ENCODE results near the gene DRD5. TPM values are rescaled to one million over a fixed set of nuclear protein-coding genes. Genes with fewer than 3 reads are reported as not detected.

The DRD5 gene
- total and polyA plus RNA-seq, 2 experiments from 2014 or later, result not detected

GRCh38 chr4:9745782-9746181, 35.7 kb upstream of the DRD5 start:
- no peak overlapping the region for H3K4me2 ChIP-seq (ENCODE audit: unreplicated experiment)

GRCh38 chr4:9758641-9759317, 22.7 kb upstream of the DRD5 start:
- no peaks in the 10 kb centered on the region for H3K36me3 ChIP-seq (ENCODE audit: low read depth)
- no peak overlapping the region for H2AFZ ChIP-seq
- H3K9me3 ChIP-seq (ENCODE audit: low read depth), result no peaks in the 10 kb centered on the region
- H3K9ac ChIP-seq, result no peak overlapping the region
- H3K4me2 ChIP-seq (ENCODE audit: unreplicated experiment), result no peak overlapping the region
- H3K4me1 ChIP-seq (ENCODE audit: insufficient read depth), result no peaks in the 10 kb centered on the region
- no peaks in the 10 kb centered on the region for H3K9me2 ChIP-seq (ENCODE audit: insufficient read depth)
- WGBS, 2 experiments (ENCODE audit: low coverage in 1 of 2, low lambda C conversion rate in 2 of 2, missing lambda C conversion rate in 2 of 2), result 17 to 23% methylated on average over 21 to 32 of the region's 32 CpGs
- no peaks in the 10 kb centered on the region for H3K79me2 ChIP-seq (ENCODE audit: insufficient read depth)
- H3K4me3 ChIP-seq, result no peak overlapping the region
- no peak for TF ChIP-seq EZH2 (IDR thresholded peaks at IDR 0.05; ENCODE audit: insufficient read depth, poor library complexity, severe bottlenecking)
- TF ChIP-seq EZH2phosphoT487 (IDR thresholded peaks at IDR 0.05; ENCODE audit: insufficient read depth, low read depth), result no peak
- in situ Hi-C loops (cut with MboI), result no loop called here
- no peaks in the 10 kb centered on the region for H4K20me1 ChIP-seq (ENCODE audit: insufficient read depth)
- no peaks in the 10 kb centered on the region for H3F3A ChIP-seq (ENCODE audit: insufficient read depth)
- DNase-seq, result no peak
- H3K27ac ChIP-seq, result no peak overlapping the region
- no peaks in the 10 kb centered on the region for H3K27me3 ChIP-seq (replicated peaks; ENCODE audit: insufficient read depth)

More at GRCh38 chr4:9745782-9746181, 35.7 kb upstream of the DRD5 start:
- Histone ChIP-seq H3K9me3 (ENCODE audit: low read depth) (no peaks in the 10 kb centered on the region), H3K27ac (no peak overlapping the region), H2AFZ (no peak overlapping the region), H3K36me3 (ENCODE audit: low read depth) (no peaks in the 10 kb centered on the region), H3K9me2 (ENCODE audit: insufficient read depth) (no peaks in the 10 kb centered on the region), H3K4me3 (no peak overlapping the region), H3F3A (ENCODE audit: insufficient read depth) (no peaks in the 10 kb centered on the region), H3K4me1 (ENCODE audit: insufficient read depth) (no peaks in the 10 kb centered on the region), H3K79me2 (ENCODE audit: insufficient read depth) (no peaks in the 10 kb centered on the region), H4K20me1 (ENCODE audit: insufficient read depth) (no peaks in the 10 kb centered on the region), H3K27me3 (replicated peaks; ENCODE audit: insufficient read depth) (no peaks in the 10 kb centered on the region), H3K9ac (no peak overlapping the region)
- in situ Hi-C loops (cut with MboI), result no loop called here
- TF ChIP-seq EZH2phosphoT487 (IDR thresholded peaks at IDR 0.05; ENCODE audit: insufficient read depth, low read depth), result no peak
- no peak for TF ChIP-seq EZH2 (IDR thresholded peaks at IDR 0.05; ENCODE audit: insufficient read depth, poor library complexity, severe bottlenecking)
- WGBS, 2 experiments (ENCODE audit: low coverage in 1 of 2, low lambda C conversion rate in 2 of 2, missing lambda C conversion rate in 2 of 2), result 69 to 72% methylated on average over 13 of the region's 13 CpGs
- DNase-seq, result no peak

DNA sequence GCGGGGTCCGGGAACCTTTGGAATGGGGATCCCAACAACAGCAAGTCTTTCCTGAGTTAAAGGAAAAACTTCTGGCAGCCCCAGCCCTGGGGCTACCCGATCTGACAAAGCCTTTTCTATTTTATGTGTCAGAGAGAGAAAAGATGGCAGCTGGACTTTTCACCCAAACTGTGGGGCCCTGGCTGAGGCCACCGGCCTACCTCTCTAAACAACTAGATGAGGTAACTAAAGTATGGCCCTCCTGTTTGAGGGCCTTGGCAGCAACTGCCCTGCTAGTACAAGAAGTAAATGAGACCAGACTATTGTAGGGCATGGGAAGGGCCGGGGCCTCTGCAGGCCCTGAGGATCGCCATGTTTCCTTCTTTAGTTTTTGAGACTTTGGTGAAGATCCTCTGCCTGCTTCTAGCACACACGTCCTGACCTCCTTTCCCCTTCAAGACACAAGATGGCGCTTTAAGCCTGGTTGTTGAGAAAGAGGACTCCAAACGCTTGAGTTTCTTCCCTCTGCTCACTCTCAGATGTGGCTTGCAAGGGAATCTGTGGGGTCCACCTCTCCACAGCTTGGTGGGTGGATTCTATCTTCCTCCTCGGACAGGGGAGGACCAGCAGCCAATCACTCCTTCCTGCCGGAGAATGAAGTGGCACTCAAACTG, 18.5 kb upstream of the DRD5 start:
- Histone ChIP-seq H3K9me2 (ENCODE audit: insufficient read depth) (no peaks in the 10 kb centered on the region), H4K20me1 (ENCODE audit: insufficient read depth) (no peaks in the 10 kb centered on the region), H2AFZ (no peak overlapping the region), H3K9ac (no peak overlapping the region), H3K4me2 (ENCODE audit: unreplicated experiment) (no peak overlapping the region), H3K79me2 (ENCODE audit: insufficient read depth) (no peaks in the 10 kb centered on the region), H3K4me3 (no peak overlapping the region), H3K36me3 (ENCODE audit: low read depth) (no peaks in the 10 kb centered on the region), H3K9me3 (ENCODE audit: low read depth) (no peaks in the 10 kb centered on the region), H3K4me1 (ENCODE audit: insufficient read depth) (no peaks in the 10 kb centered on the region), H3F3A (ENCODE audit: insufficient read depth) (no peaks in the 10 kb centered on the region), H3K27me3 (replicated peaks; ENCODE audit: insufficient read depth) (no peaks in the 10 kb centered on the region), H3K27ac (no peak overlapping the region)
- 23 to 25% methylated on average over 11 of the region's 11 CpGs for WGBS, 2 experiments (ENCODE audit: low coverage in 1 of 2, low lambda C conversion rate in 2 of 2, missing lambda C conversion rate in 2 of 2)
- TF ChIP-seq EZH2 (IDR thresholded peaks at IDR 0.05; ENCODE audit: insufficient read depth, poor library complexity, severe bottlenecking) (no peak), EZH2phosphoT487 (IDR thresholded peaks at IDR 0.05; ENCODE audit: insufficient read depth, low read depth) (no peak)
- in situ Hi-C loops (cut with MboI), result loop anchor here (10.0 kb wide), 2 partner anchors 252 to 302 kb away; no protein-coding TSS in a partner anchor
- peak; percentile 83 for DNase-seq

DNA sequence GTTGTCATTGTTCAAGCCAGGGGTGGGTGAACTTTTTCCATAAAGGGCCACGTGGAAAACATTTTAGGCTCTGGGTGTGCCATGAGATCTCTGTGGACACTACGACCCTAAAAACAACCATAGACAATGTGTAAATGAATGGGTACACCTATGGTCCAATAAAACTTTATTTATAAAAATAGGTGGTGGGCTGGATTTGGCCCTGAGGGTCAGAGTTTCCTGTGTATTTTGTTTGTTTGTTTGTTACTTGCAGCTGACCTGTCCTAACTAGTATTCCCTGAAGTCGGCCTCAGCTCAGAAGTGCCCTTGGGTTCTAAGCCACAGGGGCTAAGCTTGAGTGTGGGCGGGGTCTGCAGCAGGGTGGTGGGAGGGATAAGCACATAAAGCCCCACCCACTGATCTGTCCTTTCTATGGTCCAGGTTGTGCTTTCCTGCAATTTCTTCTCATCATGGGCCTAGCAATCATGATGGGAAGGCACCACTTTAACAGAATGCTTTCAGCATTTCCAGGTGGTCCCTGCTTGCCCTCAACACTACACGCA, 17.2 kb upstream of the DRD5 start:
- TF ChIP-seq EZH2phosphoT487 (IDR thresholded peaks at IDR 0.05; ENCODE audit: insufficient read depth, low read depth) (no peak), EZH2 (IDR thresholded peaks at IDR 0.05; ENCODE audit: insufficient read depth, poor library complexity, severe bottlenecking) (no peak)
- H3K79me2 ChIP-seq (ENCODE audit: insufficient read depth), result no peaks in the 10 kb centered on the region

More for the DNA sequence above, 17.2 kb upstream of the DRD5 start:
- Histone ChIP-seq H3K4me2 (ENCODE audit: unreplicated experiment) (no peak overlapping the region), H2AFZ (no peak overlapping the region), H3K27ac (no peak overlapping the region), H4K20me1 (ENCODE audit: insufficient read depth) (no peaks in the 10 kb centered on the region), H3K9me2 (ENCODE audit: insufficient read depth) (no peaks in the 10 kb centered on the region), H3K4me3 (no peak overlapping the region), H3K4me1 (ENCODE audit: insufficient read depth) (no peaks in the 10 kb centered on the region), H3K9ac (no peak overlapping the region), H3K9me3 (ENCODE audit: low read depth) (no peaks in the 10 kb centered on the region), H3K27me3 (replicated peaks; ENCODE audit: insufficient read depth) (no peaks in the 10 kb centered on the region), H3F3A (ENCODE audit: insufficient read depth) (no peaks in the 10 kb centered on the region), H3K36me3 (ENCODE audit: low read depth) (no peaks in the 10 kb centered on the region)
- in situ Hi-C loops (cut with MboI), result loop anchor here (10.0 kb wide), 2 partner anchors 251 to 301 kb away; no protein-coding TSS in a partner anchor
- WGBS, 2 experiments (ENCODE audit: low coverage in 1 of 2, low lambda C conversion rate in 2 of 2, missing lambda C conversion rate in 2 of 2), result 48 to 56% methylated on average over 5 of the region's 5 CpGs
- DNase-seq, result no peak

Data from GM23248 (cell line).